HUDEP-2 (cell line): ENCODE measurements around the gene LMX1A.

Source experiments
- DNase-seq, 76 experiments: peaks; one replicate each; lab custom pipeline; 2025; ENCODE audit not compliant: unreplicated experiment in 76 of 76; lab: John Stamatoyannopoulos, UW

The LMX1A gene

GRCh38 chr1:165369255-165369848 lies 12.8 kb upstream of the LMX1A start:
- DNase-seq, result peak in 40 of 76 experiments; percentile 3 to 56 (median 22)

- peak in 52 of 76 experiments; percentile 7 to 72 (median 44) for DNase-seq
Measured at GRCh38 chr1:165367375-165367993, 11.0 kb upstream of the LMX1A start.

- no peak for DNase-seq
Measured at GRCh38 chr1:165365341-165365740, 8.8 kb upstream of the LMX1A start.

- DNase-seq, result peak in 14 of 76 experiments; percentile 3 to 42 (median 12)
Measured at GRCh38 chr1:165364568-165365133, 8.1 kb upstream of the LMX1A start.

- DNase-seq, result no peak
Measured at GRCh38 chr1:165356876-165357275, 361 bp upstream of the LMX1A start.

GRCh38 chr1:165355139-165355976 lies 1.2 kb downstream of the LMX1A start:
- no peak for DNase-seq

GRCh38 chr1:165354739-165355138 lies 1.8 kb downstream of the LMX1A start:
- DNase-seq, result no peak

GRCh38 chr1:165353731-165354671 lies 2.5 kb downstream of the LMX1A start:
- DNase-seq, result no peak

- no peak for DNase-seq
Measured at GRCh38 chr1:165352442-165353293, 3.8 kb downstream of the LMX1A start.

- no peak for DNase-seq
Measured at GRCh38 chr1:165351863-165352441, 4.6 kb downstream of the LMX1A start.

- DNase-seq, result no peak
Measured at GRCh38 chr1:165350840-165351239, 5.7 kb downstream of the LMX1A start.

- no peak for DNase-seq
Measured at GRCh38 chr1:165345502-165345901, 11.0 kb downstream of the LMX1A start.

GRCh38 chr1:165344736-165345135 lies 11.8 kb downstream of the LMX1A start:
- no peak for DNase-seq

- DNase-seq, result no peak
Measured at GRCh38 chr1:165344198-165344597, 12.3 kb downstream of the LMX1A start.

- no peak for DNase-seq
Measured at GRCh38 chr1:165342587-165342986, 13.9 kb downstream of the LMX1A start.

GRCh38 chr1:165342168-165342567 lies 14.3 kb downstream of the LMX1A start:
- no peak for DNase-seq

- DNase-seq, result no peak
Measured at GRCh38 chr1:165339164-165339563, 17.4 kb downstream of the LMX1A start.

- DNase-seq, result no peak
Measured at GRCh38 chr1:165330483-165330882, 26.0 kb downstream of the LMX1A start.

GRCh38 chr1:165329104-165329503 lies 27.4 kb downstream of the LMX1A start:
- DNase-seq, result no peak
